ENCODE measurements around the gene COL25A1. TPM values are rescaled to one million over a fixed set of nuclear protein-coding genes. Genes with fewer than 3 reads are reported as not detected.

Gene COL25A1
- total RNA-seq, 1 experiment from 2014 or later: not detected

GRCh38 chr4:109199585-109199984 lies 102.9 kb downstream of the COL25A1 start:
- in situ Hi-C loops (cut with HindIII; ENCODE audit: low pct_unique_long_range_greater_than_20kb, low sequenced_read_pairs): no loop called here
- Histone ChIP-seq H3K9me3 (ENCODE audit: control insufficient read depth, insufficient read depth, low read depth, low read length) (no peaks in the 10 kb centered on the region), H3K4me1 (ENCODE audit: control insufficient read depth, insufficient read depth, low read length) (no peaks in the 10 kb centered on the region), H3K4me3 (ENCODE audit: low read depth in 2 of 2, low read length in 2 of 2) (no peak overlapping the region), H3K27me3 (ENCODE audit: control insufficient read depth, insufficient read depth, low read length) (no peaks in the 10 kb centered on the region), H3K36me3 (ENCODE audit: control insufficient read depth, insufficient read depth, low read length) (no peaks in the 10 kb centered on the region), H3K27ac (ENCODE audit: low read length) (no peak overlapping the region)
- ATAC-seq (no peak), DNase-seq (ENCODE audit: low read depth, low spot score) (no peak)
- intact Hi-C loops (cut with micrococcal nuclease; ENCODE audit: unreplicated experiment): no loop called here
- ChIA-PET POLR2A (no interaction called here), CTCF (no interaction called here)
- TF ChIP-seq REST (IDR thresholded peaks at IDR 0.05; ENCODE audit: insufficient read depth in 1 of 2, low read depth in 2 of 2, low read length in 1 of 2): no peak
- TF ChIP-seq CTCF (IDR thresholded peaks at IDR 0.05): no peak
- TF ChIP-seq TCF7L2 (IDR thresholded peaks at IDR 0.05; ENCODE audit: low read depth, low read length): no peak
- TF ChIP-seq SIN3A (IDR thresholded peaks at IDR 0.05; ENCODE audit: borderline replicate concordance, insufficient read depth, low read depth, low read length): no peak
- TF ChIP-seq POLR2AphosphoS5 (IDR thresholded peaks at IDR 0.05; ENCODE audit: low read depth, low read length): no peak
- BruUV-seq (replicated peaks): no TSS peak

- no peak overlapping the region for H3K27ac ChIP-seq (ENCODE audit: low read length)
- BruUV-seq (replicated peaks): no TSS peak
These were observed 106.8 kb downstream of the COL25A1 start for GRCh38 chr4:109195646-109196045.

More at GRCh38 chr4:109195646-109196045, 106.8 kb downstream of the COL25A1 start:
- intact Hi-C loops (cut with micrococcal nuclease; ENCODE audit: unreplicated experiment): no loop called here
- ATAC-seq (no peak), DNase-seq (ENCODE audit: low read depth, low spot score) (no peak)
- no peaks in the 10 kb centered on the region for H3K36me3 ChIP-seq (ENCODE audit: control insufficient read depth, insufficient read depth, low read length)
- H3K4me1 ChIP-seq (ENCODE audit: control insufficient read depth, insufficient read depth, low read length): no peaks in the 10 kb centered on the region
- no peak for TF ChIP-seq CTCF (IDR thresholded peaks at IDR 0.05)
- no peak for TF ChIP-seq REST (IDR thresholded peaks at IDR 0.05; ENCODE audit: insufficient read depth in 1 of 2, low read depth in 2 of 2, low read length in 1 of 2)
- no peak for TF ChIP-seq TCF7L2 (IDR thresholded peaks at IDR 0.05; ENCODE audit: low read depth, low read length)
- no peak for TF ChIP-seq POLR2AphosphoS5 (IDR thresholded peaks at IDR 0.05; ENCODE audit: low read depth, low read length)
- TF ChIP-seq SIN3A (IDR thresholded peaks at IDR 0.05; ENCODE audit: borderline replicate concordance, insufficient read depth, low read depth, low read length): no peak
- no peak overlapping the region for H3K4me3 ChIP-seq (ENCODE audit: low read depth in 2 of 2, low read length in 2 of 2)
- CTCF ChIA-PET: no interaction called here
- H3K27me3 ChIP-seq (ENCODE audit: control insufficient read depth, insufficient read depth, low read length): no peaks in the 10 kb centered on the region
- POLR2A ChIA-PET: no interaction called here
- in situ Hi-C loops (cut with HindIII; ENCODE audit: low pct_unique_long_range_greater_than_20kb, low sequenced_read_pairs): no loop called here
- H3K9me3 ChIP-seq (ENCODE audit: control insufficient read depth, insufficient read depth, low read depth, low read length): no peaks in the 10 kb centered on the region

Measured in Panc1 (cell line).